Endometrial microvascular endothelial cells (primary cell): Measurements from ENCODE around the gene SLC7A1. TPM values are rescaled to one million over a fixed set of nuclear protein-coding genes. Genes with fewer than 3 reads are reported as not detected.

Experiments used
- in situ Hi-C: cut with HindIII; loops from 2 replicates; pipeline ENCODE4 v1.10.0; 2017; ENCODE audit warnings: low sequenced_read_pairs, low pct_unique_long_range_greater_than_20kb; ENCODE audit errors: inconsistent ontology term
- total RNA-seq: library from RNA; depleted of rRNA; stranded (reverse); fragments of >200 nt; gene quantifications from one replicate; pipeline ENCODE4 v1.2.3, GENCODE V29; 2015; ENCODE audit errors: inconsistent ontology term

Gene SLC7A1
- total RNA-seq, 1 donor from 2014 or later = 31.6 TPM

GRCh38 chr13:29564818-29565217 lies 30.7 kb downstream of the SLC7A1 start:
- in situ Hi-C loops = no loop called here

GRCh38 chr13:29564373-29564772 lies 31.1 kb downstream of the SLC7A1 start:
- in situ Hi-C loops = no loop called here

- in situ Hi-C loops = no loop called here
These were observed 31.5 kb downstream of the SLC7A1 start for GRCh38 chr13:29563941-29564340.

- in situ Hi-C loops = no loop called here
These were observed 32.6 kb downstream of the SLC7A1 start for GRCh38 chr13:29562786-29563438.

- in situ Hi-C loops = no loop called here
These were observed 33.6 kb downstream of the SLC7A1 start for GRCh38 chr13:29561918-29562317.

GRCh38 chr13:29556742-29557141 lies 38.7 kb downstream of the SLC7A1 start:
- in situ Hi-C loops = no loop called here

- in situ Hi-C loops = no loop called here
These were observed 44.3 kb downstream of the SLC7A1 start for GRCh38 chr13:29551214-29551613.

- in situ Hi-C loops = no loop called here
These were observed 45.0 kb downstream of the SLC7A1 start for GRCh38 chr13:29550430-29550988.

- in situ Hi-C loops = no loop called here
These were observed 46.8 kb downstream of the SLC7A1 start for GRCh38 chr13:29548722-29549121.

GRCh38 chr13:29547153-29547552 lies 48.3 kb downstream of the SLC7A1 start:
- in situ Hi-C loops = no loop called here

GRCh38 chr13:29546662-29547061 lies 48.8 kb downstream of the SLC7A1 start:
- in situ Hi-C loops = no loop called here

- in situ Hi-C loops = no loop called here
These were observed 49.5 kb downstream of the SLC7A1 start for GRCh38 chr13:29545988-29546387.

- in situ Hi-C loops = no loop called here
These were observed 52.0 kb downstream of the SLC7A1 start for GRCh38 chr13:29543230-29544215.

- in situ Hi-C loops = no loop called here
These were observed 53.1 kb downstream of the SLC7A1 start for GRCh38 chr13:29542381-29542780.

- in situ Hi-C loops = no loop called here
These were observed 54.1 kb downstream of the SLC7A1 start for GRCh38 chr13:29541400-29541799.

GRCh38 chr13:29540799-29541198 lies 54.7 kb downstream of the SLC7A1 start:
- in situ Hi-C loops = no loop called here

GRCh38 chr13:29540334-29540733 lies 55.2 kb downstream of the SLC7A1 start:
- in situ Hi-C loops = no loop called here

GRCh38 chr13:29539856-29540255 lies 55.6 kb downstream of the SLC7A1 start:
- in situ Hi-C loops = no loop called here

- in situ Hi-C loops = no loop called here
These were observed 56.8 kb downstream of the SLC7A1 start for GRCh38 chr13:29538652-29539040.
